Naive thymus-derived CD8-positive, alpha-beta T cell (primary cell): ENCODE results near the gene DUSP12. TPM values are rescaled to one million over a fixed set of nuclear protein-coding genes. Genes with fewer than 3 reads are reported as not detected.

Experiments
- ATAC-seq, 2 donors: fragments of 150-1000 bp; cut with Tn5 transposase in 1 of 2; sonication (Bioruptor Pico), chemical (Tn5 transposase) in 1 of 2; 1 replicate in 1 of 2; 2 replicates in 1 of 2; pipeline ENCODE4 v1.10.0; 2021; ENCODE audit warnings: mild to moderate bottlenecking in 2 of 2, moderate library complexity in 2 of 2
- POLR2A ChIA-PET: fragments of 350-600 bp; sonication (Branson Sonifier 250); formaldehyde crosslinking; loops from one replicate; lab custom pipeline; 2021; ENCODE audit warnings: antibody characterized with exemption; lab: Charles Lee
- DNase-seq, 10 donors: peaks; one replicate each; pipeline versions ENCODE4 v3.0.0 to v3.0.0-alpha.2; 2020 to 2022
- H3K27ac Mint-ChIP-seq, 10 donors: one replicate each; pipeline ENCODE4 v1.8.0; 2020 to 2022; ENCODE audit warnings: mild to moderate bottlenecking in 10 of 10, mixed read lengths in 10 of 10, moderate library complexity in 4 of 10, inconsistent platforms in 1 of 10
- H3K27me3 Mint-ChIP-seq, 5 donors: one replicate each; pipeline ENCODE4 v1.8.0; 2021 to 2022; ENCODE audit warnings: mixed read lengths in 5 of 5
- H3K36me3 Mint-ChIP-seq, 3 donors: one replicate each; pipeline ENCODE4 v1.8.0; 2020 to 2022; ENCODE audit warnings: mixed read lengths in 3 of 3, mild to moderate bottlenecking in 2 of 3, inconsistent platforms in 1 of 3
- H3K4me1 Mint-ChIP-seq, 4 donors: one replicate each; pipeline ENCODE4 v1.8.0; 2021 to 2022; ENCODE audit warnings: mixed read lengths in 4 of 4
- H3K4me3 Mint-ChIP-seq, 10 donors: one replicate each; pipeline ENCODE4 v1.8.0; 2020 to 2022; ENCODE audit warnings: mild to moderate bottlenecking in 10 of 10, mixed read lengths in 10 of 10, moderate library complexity in 6 of 10, inconsistent platforms in 1 of 10
- H3K9me3 Mint-ChIP-seq, 9 donors: one replicate each; pipeline ENCODE4 v1.8.0; 2020 to 2022; ENCODE audit warnings: mixed read lengths in 9 of 9, mild to moderate bottlenecking in 3 of 9, inconsistent platforms in 1 of 9, moderate library complexity in 1 of 9
- polyA plus RNA-seq, 3 donors: library from polyadenylated mRNA; unstranded; fragments of 300-500 nt; fragmentation: Illumina TruSeq; gene quantifications; one replicate each; pipeline ENCODE4 v1.2.3, GENCODE V29; 2021
- total RNA-seq, 8 experiments: library from RNA in 2 of 8; stranded (reverse) in 2 of 8; gene quantifications; one replicate each; pipeline ENCODE4 v1.2.3 and lab custom pipeline; 2021 to 2026

The DUSP12 gene
- total and polyA plus RNA-seq, 5 experiments from 2014 or later = 38.4 to 73.1 (median 62.7) TPM

GRCh38 chr1:161730050-161730564 is 19.5 kb upstream of the DUSP12 start:
- POLR2A ChIA-PET = interaction anchor here (0.6 to 0.7 kb wide), 2 partner anchors 22 to 428 kb away, joined by 3 read pairs; no protein-coding TSS in a partner anchor
- H3K4me1 Mint-ChIP-seq = peaks cover 19 to 42% (median 32%) of the 10 kb centered on the region in 4 donors
- H3K4me3 Mint-ChIP-seq = peak overlapping the region in 2 of 10 donors; percentile 8 to 15
- H3K27me3 Mint-ChIP-seq = peaks cover 0 to 6% (median 0%) of the 10 kb centered on the region in 5 donors
- DNase-seq (no peak), ATAC-seq (no peak)
- peak overlapping the region in 4 of 10 donors; percentile 11 to 61 (median 38) for H3K27ac Mint-ChIP-seq
- no peaks in the 10 kb centered on the region for H3K36me3 Mint-ChIP-seq
- no peaks in the 10 kb centered on the region for H3K9me3 Mint-ChIP-seq

- H3K27me3 Mint-ChIP-seq = peaks cover 0 to 6% (median 0%) of the 10 kb centered on the region in 5 donors
- POLR2A ChIA-PET = no interaction called here
- peak overlapping the region in 1 of 10 donors; percentile 69 for H3K27ac Mint-ChIP-seq
- peaks cover 13 to 33% (median 23%) of the 10 kb centered on the region in 4 donors for H3K4me1 Mint-ChIP-seq
- no peaks in the 10 kb centered on the region for H3K9me3 Mint-ChIP-seq
- no peak for ATAC-seq
- no peak overlapping the region for H3K4me3 Mint-ChIP-seq
- DNase-seq = no peak
- H3K36me3 Mint-ChIP-seq = no peaks in the 10 kb centered on the region
These were observed 18.3 kb upstream of the DUSP12 start for GRCh38 chr1:161731241-161731640.

DNA sequence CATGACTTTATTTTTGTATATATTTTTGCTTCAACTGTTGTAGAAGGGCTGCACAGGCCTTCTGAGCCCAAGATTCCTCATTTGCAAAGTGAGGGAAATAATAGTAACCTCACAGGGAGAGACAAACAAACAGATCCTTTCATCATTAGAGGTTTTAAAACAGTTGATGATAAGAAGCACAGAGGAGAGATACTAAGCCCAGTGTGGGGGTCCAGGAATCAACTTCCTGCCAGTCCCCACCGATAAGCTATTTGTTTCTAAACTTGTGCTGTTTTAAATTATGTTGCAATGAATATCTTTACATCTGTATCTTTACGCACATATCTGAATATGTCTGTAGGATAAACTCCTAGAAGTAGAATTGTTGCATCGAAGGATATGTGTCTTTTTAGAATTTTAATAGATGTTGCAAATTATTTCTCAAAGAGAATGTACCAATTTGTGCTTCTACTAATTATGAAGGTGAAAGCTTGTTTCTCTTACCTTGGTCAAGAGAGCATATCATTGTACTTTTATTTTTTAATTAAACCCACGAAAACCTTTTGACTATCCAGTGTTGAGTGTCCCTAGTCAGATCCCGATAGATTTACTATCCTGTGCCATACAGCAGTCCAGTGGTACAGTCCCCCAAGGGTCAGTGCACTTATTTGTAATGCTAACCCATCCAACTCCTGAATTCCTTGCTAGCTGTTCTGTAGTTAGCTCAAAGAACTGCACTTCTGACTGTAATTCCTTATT is 17.4 kb upstream of the DUSP12 start:
- H3K27me3 Mint-ChIP-seq = peaks cover 0 to 6% (median 0%) of the 10 kb centered on the region in 5 donors
- DNase-seq (no peak), ATAC-seq (no peak)
- H3K4me3 Mint-ChIP-seq = no peak overlapping the region
- no peaks in the 10 kb centered on the region for H3K9me3 Mint-ChIP-seq
- peaks cover 13 to 33% (median 23%) of the 10 kb centered on the region in 4 donors for H3K4me1 Mint-ChIP-seq
- POLR2A ChIA-PET = no interaction called here
- H3K27ac Mint-ChIP-seq = no peak overlapping the region
- no peaks in the 10 kb centered on the region for H3K36me3 Mint-ChIP-seq

- Mint-ChIP-seq H3K4me3 (no peak overlapping the region), H3K9me3 (no peaks in the 10 kb centered on the region), H3K36me3 (no peaks in the 10 kb centered on the region), H3K27me3 (peaks cover 0 to 6% (median 0%) of the 10 kb centered on the region in 5 donors), H3K4me1 (peaks cover 9 to 30% (median 15%) of the 10 kb centered on the region in 4 donors), H3K27ac (no peak overlapping the region)
- POLR2A ChIA-PET = no interaction called here
- ATAC-seq (no peak), DNase-seq (no peak)
These were observed 16.1 kb upstream of the DUSP12 start for GRCh38 chr1:161733526-161733925.

- POLR2A ChIA-PET = interaction anchor here (8.1 kb wide), 1 partner anchor 9 kb away, joined by 49 read pairs; no protein-coding TSS in a partner anchor
- DNase-seq = no peak
- H3K27ac Mint-ChIP-seq = peak overlapping the region in 2 of 10 donors; percentile 26 to 70
- peaks cover 0 to 6% (median 0%) of the 10 kb centered on the region in 5 donors for H3K27me3 Mint-ChIP-seq
- ATAC-seq = no peak
- H3K4me1 Mint-ChIP-seq = peaks cover 5 to 31% (median 13%) of the 10 kb centered on the region in 4 donors
- no peak overlapping the region for H3K4me3 Mint-ChIP-seq
- H3K9me3 Mint-ChIP-seq = no peaks in the 10 kb centered on the region
- H3K36me3 Mint-ChIP-seq = no peaks in the 10 kb centered on the region
These were observed 13.7 kb upstream of the DUSP12 start for GRCh38 chr1:161735837-161736236.

DNA sequence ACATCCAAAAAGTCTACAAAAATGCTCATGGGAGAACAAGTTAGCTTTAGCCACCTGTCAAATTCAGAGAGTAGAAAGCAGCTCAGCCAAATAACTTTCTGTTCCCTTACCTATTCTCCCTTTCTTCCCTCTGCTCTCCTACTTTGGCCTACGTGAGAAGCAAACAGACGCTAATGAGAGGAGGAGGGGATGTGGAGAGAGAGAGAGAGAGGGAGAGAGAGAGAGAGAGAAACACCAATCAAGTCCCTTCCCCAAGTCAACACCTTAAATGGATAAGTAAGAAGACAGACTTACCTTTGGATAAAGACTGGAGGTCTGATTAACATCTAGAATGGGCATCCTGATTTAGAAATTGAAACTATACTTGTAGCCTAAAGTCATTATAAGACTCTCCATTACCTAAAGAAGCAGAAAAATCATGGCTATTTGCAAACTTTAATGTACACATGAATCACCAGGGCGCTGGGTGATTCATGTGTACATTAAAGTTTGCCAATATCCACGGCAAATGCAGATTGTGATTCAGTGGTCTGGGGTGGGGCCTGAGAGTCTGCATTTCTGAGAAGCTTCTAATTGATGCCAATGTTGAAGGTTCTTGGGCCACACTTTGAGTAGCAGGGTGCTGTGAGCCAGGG is 13.1 kb upstream of the DUSP12 start:
- peaks cover 0 to 4% (median 0%) of the 10 kb centered on the region in 5 donors for H3K27me3 Mint-ChIP-seq
- no peak overlapping the region for H3K27ac Mint-ChIP-seq
- POLR2A ChIA-PET = interaction anchor here (8.1 kb wide), 1 partner anchor 10 kb away, joined by 49 read pairs; no protein-coding TSS in a partner anchor
- no peak overlapping the region for H3K4me3 Mint-ChIP-seq
- peaks cover 6 to 38% (median 16%) of the 10 kb centered on the region in 4 donors for H3K4me1 Mint-ChIP-seq
- DNase-seq (no peak), ATAC-seq (no peak)
- H3K9me3 Mint-ChIP-seq = no peaks in the 10 kb centered on the region
- no peaks in the 10 kb centered on the region for H3K36me3 Mint-ChIP-seq

DNA sequence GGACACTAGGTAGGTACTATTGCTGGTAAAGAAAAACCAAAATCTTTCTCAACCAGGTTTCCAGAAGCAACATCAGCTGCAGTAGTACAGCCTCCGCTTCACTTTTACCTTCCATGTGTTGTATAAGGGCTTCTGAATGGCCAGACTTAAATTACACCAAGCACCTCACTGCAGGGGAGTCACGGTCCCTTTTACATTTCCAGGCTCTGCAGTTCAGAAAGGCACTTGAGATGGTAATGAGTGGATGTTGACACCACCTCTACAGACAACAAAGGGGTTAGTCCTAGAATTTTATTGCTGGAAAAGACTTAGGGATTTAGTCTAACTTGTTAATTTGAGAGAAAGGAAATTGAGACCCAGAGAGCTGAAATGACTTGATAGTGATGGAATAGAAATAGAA is 12.0 kb upstream of the DUSP12 start:
- Mint-ChIP-seq H3K4me3 (no peak overlapping the region), H3K9me3 (no peaks in the 10 kb centered on the region), H3K36me3 (no peaks in the 10 kb centered on the region), H3K27me3 (no peaks in the 10 kb centered on the region), H3K4me1 (peaks cover 5 to 38% (median 16%) of the 10 kb centered on the region in 4 donors), H3K27ac (no peak overlapping the region)
- POLR2A ChIA-PET = interaction anchor here (1.4 to 8.1 kb wide), 2 partner anchors 11 to 198 kb away, joined by 3 to 49 read pairs; no protein-coding TSS in a partner anchor
- DNase-seq (no peak), ATAC-seq (no peak)

DNA sequence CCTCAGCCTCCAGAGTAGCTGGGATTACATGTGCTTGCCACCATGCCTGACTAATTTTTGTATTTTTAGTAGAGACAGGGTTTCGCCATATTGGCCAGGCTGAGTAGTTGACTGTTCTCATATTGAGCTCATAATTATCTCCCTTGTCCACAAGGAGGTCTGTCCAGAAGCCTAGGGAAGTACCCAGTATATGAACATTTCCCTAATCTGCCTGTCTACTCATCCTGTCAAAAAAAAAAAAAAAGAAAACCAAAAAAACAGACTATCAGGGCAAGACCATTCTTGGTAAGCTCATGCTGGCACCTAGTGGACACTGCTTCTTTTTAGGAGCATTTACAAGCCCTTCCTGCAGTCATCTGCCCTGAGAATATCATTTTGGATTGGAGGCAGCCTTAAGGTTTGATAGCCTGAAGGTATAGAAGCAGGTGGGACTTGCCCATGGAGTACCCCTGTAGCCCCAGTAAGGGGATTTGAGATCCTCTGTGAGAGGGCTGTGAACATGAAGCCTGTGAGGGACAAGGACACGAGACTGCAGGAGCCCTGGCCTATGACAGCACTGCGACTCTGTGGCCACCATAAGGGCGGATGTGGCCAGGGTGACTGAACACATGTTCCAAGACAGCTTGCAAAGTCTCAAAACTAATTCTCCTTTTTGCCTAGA is 10.8 kb upstream of the DUSP12 start:
- POLR2A ChIA-PET = interaction anchor here (0.6 to 8.1 kb wide), 5 partner anchors 11 to 486 kb away, joined by 3 to 49 read pairs (median 5); partner anchors contain the start of gene DUSP12
- peak in 9 of 10 donors; percentile 15 to 79 (median 49) for DNase-seq
- H3K27ac Mint-ChIP-seq = peak overlapping the region in 6 of 10 donors; percentile 16 to 74 (median 49)
- H3K27me3 Mint-ChIP-seq = no peaks in the 10 kb centered on the region
- no peaks in the 10 kb centered on the region for H3K36me3 Mint-ChIP-seq
- peak; percentile 74 to 79 for ATAC-seq
- peaks cover 4 to 38% (median 16%) of the 10 kb centered on the region in 4 donors for H3K4me1 Mint-ChIP-seq
- peak overlapping the region in 7 of 10 donors; percentile 1 to 55 (median 47) for H3K4me3 Mint-ChIP-seq
- no peaks in the 10 kb centered on the region for H3K9me3 Mint-ChIP-seq

GRCh38 chr1:161739865-161740566 is 9.6 kb upstream of the DUSP12 start:
- Mint-ChIP-seq H3K4me1 (peaks cover 7 to 47% (median 16%) of the 10 kb centered on the region in 4 donors), H3K4me3 (peak overlapping the region in 3 of 10 donors; percentile 4 to 24 (median 16)), H3K36me3 (no peaks in the 10 kb centered on the region), H3K27ac (peak overlapping the region in 4 of 10 donors; percentile 8 to 74 (median 48)), H3K27me3 (peaks cover 1 to 3% (median 3%) of the 10 kb centered on the region in 5 donors), H3K9me3 (no peaks in the 10 kb centered on the region)
- no peak for DNase-seq
- POLR2A ChIA-PET = interaction anchor here (3.4 to 8.1 kb wide), 2 partner anchors 9 to 13 kb away, joined by 13 to 49 read pairs; partner anchors contain the start of gene DUSP12
- ATAC-seq = no peak

- POLR2A ChIA-PET = interaction anchor here (3.4 to 8.1 kb wide), 2 partner anchors 8 to 14 kb away, joined by 13 to 49 read pairs; partner anchors contain the start of gene DUSP12
- Mint-ChIP-seq H3K27ac (peak overlapping the region in 2 of 10 donors; percentile 0), H3K36me3 (no peaks in the 10 kb centered on the region), H3K9me3 (no peaks in the 10 kb centered on the region), H3K4me3 (no peak overlapping the region), H3K27me3 (peaks cover 1 to 10% (median 7%) of the 10 kb centered on the region in 5 donors), H3K4me1 (peaks cover 7 to 47% (median 16%) of the 10 kb centered on the region in 4 donors)
- DNase-seq = no peak
- no peak for ATAC-seq
These were observed 8.7 kb upstream of the DUSP12 start for GRCh38 chr1:161740921-161741320.

- H3K4me1 Mint-ChIP-seq = peaks cover 9 to 49% (median 24%) of the 10 kb centered on the region in 4 donors
- no peak overlapping the region for H3K4me3 Mint-ChIP-seq
- peaks cover 1 to 10% (median 7%) of the 10 kb centered on the region in 5 donors for H3K27me3 Mint-ChIP-seq
- H3K9me3 Mint-ChIP-seq = no peaks in the 10 kb centered on the region
- POLR2A ChIA-PET = interaction anchor here (0.6 to 1.2 kb wide), 2 partner anchors 17 to 355 kb away, joined by 3 read pairs; no protein-coding TSS in a partner anchor
- H3K36me3 Mint-ChIP-seq = no peaks in the 10 kb centered on the region
- H3K27ac Mint-ChIP-seq = no peak overlapping the region
- DNase-seq (no peak), ATAC-seq (no peak)
These were observed 6.4 kb upstream of the DUSP12 start for GRCh38 chr1:161743231-161743630.
